Hematopoietic multipotent progenitor cell (in vitro differentiated cells): ENCODE data around the gene DNAH10. TPM values are rescaled to one million over a fixed set of nuclear protein-coding genes. Genes with fewer than 3 reads are reported as not detected.

Experiments used
- DNase-seq, 3 donors: peaks; one replicate each; pipeline ENCODE4 v3.0.0-alpha.2; 2011 to 2015; ENCODE audit warnings: low read depth in 2 of 3, low spot score in 2 of 3
- total RNA-seq: library from RNA; depleted of rRNA; stranded (reverse); fragments of >200 nt; gene quantifications from one replicate; pipeline ENCODE4 v1.2.3, GENCODE V29; 2012

Gene DNAH10
- total RNA-seq, 1 donor: 1.3 TPM

- no peak for DNase-seq
Observed at GRCh38 chr12:123924539-123924938, 162.4 kb downstream of the DNAH10 start.

DNA sequence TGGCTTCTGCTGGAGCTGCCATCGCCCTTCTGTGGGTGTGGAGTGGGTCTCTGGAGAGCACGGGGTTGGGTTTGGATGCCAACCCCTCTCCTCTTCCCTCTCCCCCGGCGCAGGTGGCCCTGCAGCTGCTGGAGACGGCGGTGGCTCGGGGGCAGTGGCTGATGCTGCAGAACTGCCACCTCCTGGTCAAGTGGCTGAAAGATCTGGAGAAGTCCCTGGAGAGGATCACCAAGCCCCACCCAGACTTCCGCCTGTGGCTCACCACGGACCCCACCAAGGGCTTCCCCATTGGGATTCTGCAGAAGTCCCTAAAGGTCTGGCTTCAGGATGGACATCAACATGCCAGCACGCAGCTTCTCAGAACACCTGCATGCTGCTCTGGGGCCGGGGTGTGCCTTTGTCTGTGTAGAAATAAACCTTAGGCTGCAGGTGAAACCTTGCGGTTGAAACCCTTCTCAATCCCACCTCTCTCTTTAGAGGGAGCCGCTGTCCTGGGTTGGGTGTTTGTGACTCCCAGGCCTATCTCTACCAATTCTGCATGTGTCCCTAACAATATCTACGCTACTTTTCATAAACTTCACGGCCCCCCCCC lies 166.3 kb downstream of the DNAH10 start:
- no peak for DNase-seq

DNA sequence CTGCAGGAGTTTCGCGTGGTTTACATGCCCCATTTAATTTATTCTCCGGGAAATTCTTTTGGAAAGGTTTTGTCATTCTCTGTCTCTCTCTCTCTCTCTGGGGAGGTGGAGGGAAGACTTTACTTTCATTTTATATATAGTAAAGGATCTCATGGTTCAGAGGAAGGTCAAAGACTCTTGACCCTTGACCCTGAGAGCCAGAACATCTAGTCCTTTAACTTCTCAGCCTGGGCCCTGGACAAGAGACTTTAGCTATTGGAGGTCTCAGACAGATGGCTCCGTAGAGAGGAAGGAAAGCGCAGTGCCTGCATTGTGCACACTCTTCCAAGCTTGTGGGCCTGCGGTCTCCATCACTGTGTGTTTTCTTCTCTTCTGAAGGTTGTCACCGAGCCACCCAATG lies 166.8 kb downstream of the DNAH10 start:
- DNase-seq: no peak

- no peak for DNase-seq
Observed at GRCh38 chr12:123929946-123930583, 168.0 kb downstream of the DNAH10 start.

DNA sequence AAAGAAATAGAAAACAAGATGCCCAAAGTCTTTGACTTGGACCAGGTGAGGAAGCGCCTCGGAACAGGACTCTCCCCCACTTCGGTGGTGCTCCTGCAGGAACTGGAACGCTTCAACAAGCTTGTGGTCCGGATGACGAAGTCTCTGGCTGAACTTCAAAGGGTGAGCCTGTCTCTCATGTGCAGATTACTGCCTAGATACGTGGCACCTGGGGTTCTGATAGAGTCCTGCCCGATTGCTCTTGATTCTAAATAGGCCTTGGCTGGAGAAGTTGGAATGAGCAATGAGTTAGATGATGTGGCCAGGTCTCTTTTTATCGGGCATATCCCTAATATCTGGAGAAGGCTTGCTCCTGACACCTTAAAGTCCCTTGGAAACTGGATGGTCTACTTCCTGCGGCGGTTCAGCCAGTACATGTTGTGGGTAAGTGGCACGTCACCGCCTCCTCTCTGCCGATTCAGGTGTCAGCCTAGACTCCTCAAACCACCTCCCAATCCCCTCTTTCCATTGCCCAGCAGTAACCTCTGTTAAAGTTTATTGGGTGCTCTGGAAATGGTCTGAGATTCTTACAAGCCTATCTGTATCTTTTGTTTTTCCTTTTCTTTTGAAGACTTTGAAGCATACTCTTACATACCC lies 169.7 kb downstream of the DNAH10 start:
- DNase-seq: peak in 1 of 3 donors; percentile 25

DNA sequence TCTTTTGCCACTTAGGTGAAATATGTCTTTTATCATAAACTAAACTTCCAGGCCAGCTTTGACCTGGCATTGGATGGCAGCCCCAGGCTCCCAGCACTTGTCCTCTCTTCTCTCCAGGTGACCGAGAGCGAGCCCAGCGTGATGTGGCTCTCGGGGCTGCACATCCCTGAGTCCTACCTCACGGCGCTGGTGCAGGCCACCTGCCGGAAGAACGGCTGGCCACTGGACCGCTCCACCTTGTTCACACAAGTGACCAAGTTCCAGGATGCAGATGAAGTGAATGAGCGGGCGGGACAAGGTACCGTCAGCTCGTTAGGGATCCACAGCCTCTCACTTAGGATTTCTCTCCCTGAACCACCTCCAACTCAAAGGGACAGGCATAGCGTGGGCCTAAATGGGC lies 171.1 kb downstream of the DNAH10 start:
- DNase-seq: no peak

GRCh38 chr12:123934016-123934620 lies 172.0 kb downstream of the DNAH10 start:
- DNase-seq: no peak

- no peak for DNase-seq
Observed at GRCh38 chr12:123934829-123935228, 172.7 kb downstream of the DNAH10 start.

DNA sequence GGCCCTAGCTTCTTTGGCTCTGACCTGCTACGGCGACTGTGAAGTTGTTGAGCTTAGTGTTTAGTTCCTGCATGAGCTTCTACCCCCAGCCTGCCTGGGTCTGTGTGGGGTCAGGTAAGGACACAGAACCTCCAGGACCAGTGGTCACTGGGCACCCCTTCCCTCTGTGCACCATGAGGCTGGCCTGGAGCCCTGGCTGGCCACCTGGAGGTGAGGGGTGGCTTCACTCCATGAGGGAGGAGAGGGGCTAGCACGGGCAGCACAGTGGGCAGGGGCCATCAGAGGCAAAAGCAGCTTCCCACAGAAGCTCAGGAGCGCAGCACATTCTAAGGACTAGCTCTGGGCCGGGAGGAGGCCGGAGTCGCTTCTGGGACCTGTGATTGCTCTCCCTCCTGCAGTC lies 173.9 kb downstream of the DNAH10 start:
- DNase-seq: no peak

- no peak for DNase-seq
Observed at GRCh38 chr12:123936471-123936870, 174.4 kb downstream of the DNAH10 start.

DNA sequence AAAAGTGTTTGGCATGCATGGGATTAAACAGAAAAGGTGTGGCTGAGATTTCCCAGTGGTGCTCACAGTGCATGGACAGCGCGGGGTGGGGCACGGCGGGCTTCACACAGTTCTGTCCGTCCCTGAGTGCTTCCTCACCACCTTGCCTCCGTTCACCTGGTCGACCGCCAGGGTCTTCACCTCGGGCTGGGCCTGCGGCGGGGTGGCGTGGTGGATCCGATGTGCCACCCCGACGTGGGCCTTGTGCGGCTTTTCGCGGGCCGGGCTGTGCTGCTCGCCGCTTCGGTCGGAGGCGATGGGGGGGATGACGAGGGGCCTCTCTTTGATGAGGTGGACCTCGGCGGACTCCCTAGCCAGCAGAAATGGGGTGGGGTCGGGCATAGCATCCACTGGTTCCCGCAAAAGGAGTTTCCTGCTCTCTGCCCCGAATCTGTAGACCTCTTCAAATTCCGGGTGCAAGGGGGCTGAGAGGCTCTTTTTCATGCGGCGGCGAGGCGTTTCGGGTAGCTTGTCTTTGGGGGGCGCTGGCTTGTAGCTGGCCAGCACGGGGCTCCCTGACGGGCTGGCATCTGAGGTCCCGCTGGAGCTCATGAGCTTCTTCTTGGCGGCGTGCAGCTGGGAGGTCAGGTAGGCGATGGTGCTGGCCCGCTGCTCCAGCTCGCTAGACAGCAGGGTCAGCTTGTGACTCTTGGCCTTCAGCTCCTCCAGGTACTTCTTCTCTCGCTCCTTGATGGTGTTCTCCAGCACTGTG lies 175.0 kb downstream of the DNAH10 start:
- no peak for DNase-seq

DNA sequence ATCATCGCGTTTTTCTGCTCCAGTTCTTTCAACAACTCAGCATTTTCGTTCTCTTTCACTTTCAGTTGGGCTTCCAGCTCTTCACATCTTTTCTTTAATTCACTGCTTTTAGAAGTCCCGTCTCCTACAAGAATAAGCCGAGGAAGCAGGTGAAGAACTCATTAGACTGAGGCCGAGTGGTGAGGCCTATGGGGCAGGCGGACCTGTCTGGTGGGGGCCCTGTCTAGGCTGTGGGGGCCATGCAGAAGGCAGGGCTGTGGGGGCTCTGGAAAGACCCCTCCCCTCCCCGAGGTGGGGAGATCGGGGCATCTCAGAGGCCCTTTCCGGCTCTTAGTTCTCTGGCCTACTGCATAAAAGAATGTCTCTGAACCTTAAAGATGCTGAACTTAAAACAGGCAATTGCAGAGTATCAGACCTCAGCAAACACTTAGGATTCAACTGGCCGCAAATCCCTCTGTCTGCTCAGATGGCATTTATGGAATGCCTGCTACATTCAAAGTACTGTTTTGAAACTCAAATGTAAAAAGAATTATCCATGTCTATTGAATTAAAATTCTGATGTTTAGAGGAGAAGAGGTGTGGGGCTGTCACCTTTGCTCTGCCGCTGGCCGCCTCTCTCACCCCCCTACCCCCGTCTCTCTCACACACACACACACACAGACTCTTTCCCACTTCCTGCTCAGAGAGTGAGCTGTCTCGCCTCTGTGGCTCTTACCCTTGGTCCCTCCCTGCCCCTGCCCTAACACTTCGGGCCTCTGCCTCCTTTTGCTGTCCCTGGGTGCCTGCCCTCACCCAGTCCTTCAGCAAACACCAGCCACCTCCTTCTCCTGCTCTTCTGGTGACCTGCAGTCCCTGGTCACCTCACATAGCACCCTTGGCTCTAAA lies 175.8 kb downstream of the DNAH10 start:
- DNase-seq: peak in 2 of 3 donors; percentile 23 to 72

DNA sequence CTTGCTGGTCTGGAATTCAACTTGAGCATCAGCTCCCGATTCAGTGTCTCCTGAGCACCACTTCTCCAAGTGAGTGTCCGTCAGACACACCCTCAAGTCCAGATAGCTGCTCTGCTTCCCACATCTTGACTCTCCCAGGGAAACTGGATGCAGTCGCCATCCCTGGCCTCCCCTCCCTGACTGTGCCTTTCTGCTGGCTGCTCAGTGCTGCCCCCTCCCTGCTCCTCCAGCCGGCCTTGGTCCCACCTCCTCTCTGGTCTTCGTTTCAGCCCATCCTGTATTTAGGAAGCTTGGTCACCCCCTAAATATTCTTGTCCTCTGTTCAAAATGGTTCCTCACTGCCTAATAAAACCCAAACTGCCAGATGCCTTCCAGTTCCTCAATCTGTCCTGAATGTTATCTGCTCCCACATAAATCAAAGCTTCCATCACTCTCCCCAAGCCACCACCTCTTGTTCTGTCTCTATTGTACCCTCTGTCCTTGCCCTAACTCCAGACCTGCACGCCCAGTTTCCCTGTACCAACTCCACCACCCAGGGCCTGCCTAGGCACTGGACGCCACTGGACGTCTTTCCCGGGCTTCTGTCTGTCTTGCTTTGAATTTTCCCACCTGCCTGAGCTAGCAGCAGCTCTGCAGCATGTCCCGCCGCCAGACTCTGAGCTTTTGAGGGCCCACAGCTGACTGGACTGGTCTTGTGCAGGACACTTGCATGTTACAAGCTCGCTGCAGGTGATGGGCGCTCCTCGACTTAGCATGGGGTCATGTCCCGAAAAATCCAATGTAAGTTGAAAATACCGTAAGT lies 176.8 kb downstream of the DNAH10 start:
- no peak for DNase-seq

GRCh38 chr12:123939716-123940626 lies 177.9 kb downstream of the DNAH10 start:
- DNase-seq: no peak

DNA sequence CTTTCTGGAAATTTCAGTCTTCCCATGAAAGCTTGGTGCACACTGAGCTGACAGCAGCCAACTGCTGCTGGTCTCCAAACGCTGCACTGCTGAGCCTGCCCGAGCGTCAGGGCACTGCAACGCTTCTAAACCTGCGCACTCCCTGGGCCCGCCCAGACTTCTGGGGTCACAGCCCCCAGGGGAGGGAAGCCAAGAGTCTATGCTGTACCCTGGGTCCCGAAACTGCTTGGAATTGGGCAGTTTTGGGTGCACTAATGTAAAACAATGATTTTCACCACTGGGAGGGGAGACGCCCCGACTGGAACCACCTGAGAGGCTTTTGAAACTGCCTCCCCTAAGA lies 178.5 kb downstream of the DNAH10 start:
- no peak for DNase-seq

- no peak for DNase-seq
Observed at GRCh38 chr12:123941000-123941399, 178.9 kb downstream of the DNAH10 start.

GRCh38 chr12:123941624-123942237 lies 179.6 kb downstream of the DNAH10 start:
- DNase-seq: no peak

GRCh38 chr12:123942238-123942653 lies 180.1 kb downstream of the DNAH10 start:
- no peak for DNase-seq
